ENCODE data around the gene IGFBP5.

GRCh38 chr2:216635171-216635570 lies 60.2 kb downstream of the IGFBP5 start:
- TF ChIP-seq, protein P1, sequence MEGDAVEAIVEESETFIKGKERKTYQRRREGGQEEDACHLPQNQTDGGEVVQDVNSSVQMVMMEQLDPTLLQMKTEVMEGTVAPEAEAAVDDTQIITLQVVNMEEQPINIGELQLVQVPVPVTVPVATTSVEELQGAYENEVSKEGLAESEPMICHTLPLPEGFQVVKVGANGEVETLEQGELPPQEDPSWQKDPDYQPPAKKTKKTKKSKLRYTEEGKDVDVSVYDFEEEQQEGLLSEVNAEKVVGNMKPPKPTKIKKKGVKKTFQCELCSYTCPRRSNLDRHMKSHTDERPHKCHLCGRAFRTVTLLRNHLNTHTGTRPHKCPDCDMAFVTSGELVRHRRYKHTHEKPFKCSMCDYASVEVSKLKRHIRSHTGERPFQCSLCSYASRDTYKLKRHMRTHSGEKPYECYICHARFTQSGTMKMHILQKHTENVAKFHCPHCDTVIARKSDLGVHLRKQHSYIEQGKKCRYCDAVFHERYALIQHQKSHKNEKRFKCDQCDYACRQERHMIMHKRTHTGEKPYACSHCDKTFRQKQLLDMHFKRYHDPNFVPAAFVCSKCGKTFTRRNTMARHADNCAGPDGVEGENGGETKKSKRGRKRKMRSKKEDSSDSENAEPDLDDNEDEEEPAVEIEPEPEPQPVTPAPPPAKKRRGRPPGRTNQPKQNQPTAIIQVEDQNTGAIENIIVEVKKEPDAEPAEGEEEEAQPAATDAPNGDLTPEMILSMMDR (conservative IDR thresholded peaks at IDR 0.05; ENCODE audit: low read depth, low read length) = no peak
- no peak for TF ChIP-seq EZH2 (IDR thresholded peaks at IDR 0.05; ENCODE audit: low read length, unreplicated experiment)
- TF ChIP-seq EZH2phosphoT487 (IDR thresholded peaks at IDR 0.05; ENCODE audit: borderline replicate concordance, low read length) = no peak

Data from PC-3 (cell line).